GM13976 (cell line): ENCODE results near the gene SERPINE1.
"Not testable (repeated sequence)": the region's sequence is repeated elsewhere in the genome, so short reads cannot be mapped to it uniquely, and the experiment has no call there.

Experiments
- DNase-seq: peaks from one replicate; pipeline ENCODE4 v3.0.0; 2012; ENCODE audit warnings: low spot score
- CTCF ChIP-seq: IDR thresholded peaks from 2 replicates; pipeline ENCODE4 v1.5.1; 2012; ENCODE audit warnings: borderline replicate concordance, mild to moderate bottlenecking; ENCODE audit not compliant: insufficient read depth; ENCODE audit errors: extremely low read depth, missing control alignments, control extremely low read depth
- in situ Hi-C: fragments of 300-500 bp; cut with MboI; formaldehyde crosslinking; loops from one replicate; pipeline ENCODE4 v1.12.0; 2022; ENCODE audit warnings: low sequenced_read_pairs, mixed read lengths, inconsistent platforms; ENCODE audit not compliant: unreplicated experiment

SERPINE1 gene

DNA sequence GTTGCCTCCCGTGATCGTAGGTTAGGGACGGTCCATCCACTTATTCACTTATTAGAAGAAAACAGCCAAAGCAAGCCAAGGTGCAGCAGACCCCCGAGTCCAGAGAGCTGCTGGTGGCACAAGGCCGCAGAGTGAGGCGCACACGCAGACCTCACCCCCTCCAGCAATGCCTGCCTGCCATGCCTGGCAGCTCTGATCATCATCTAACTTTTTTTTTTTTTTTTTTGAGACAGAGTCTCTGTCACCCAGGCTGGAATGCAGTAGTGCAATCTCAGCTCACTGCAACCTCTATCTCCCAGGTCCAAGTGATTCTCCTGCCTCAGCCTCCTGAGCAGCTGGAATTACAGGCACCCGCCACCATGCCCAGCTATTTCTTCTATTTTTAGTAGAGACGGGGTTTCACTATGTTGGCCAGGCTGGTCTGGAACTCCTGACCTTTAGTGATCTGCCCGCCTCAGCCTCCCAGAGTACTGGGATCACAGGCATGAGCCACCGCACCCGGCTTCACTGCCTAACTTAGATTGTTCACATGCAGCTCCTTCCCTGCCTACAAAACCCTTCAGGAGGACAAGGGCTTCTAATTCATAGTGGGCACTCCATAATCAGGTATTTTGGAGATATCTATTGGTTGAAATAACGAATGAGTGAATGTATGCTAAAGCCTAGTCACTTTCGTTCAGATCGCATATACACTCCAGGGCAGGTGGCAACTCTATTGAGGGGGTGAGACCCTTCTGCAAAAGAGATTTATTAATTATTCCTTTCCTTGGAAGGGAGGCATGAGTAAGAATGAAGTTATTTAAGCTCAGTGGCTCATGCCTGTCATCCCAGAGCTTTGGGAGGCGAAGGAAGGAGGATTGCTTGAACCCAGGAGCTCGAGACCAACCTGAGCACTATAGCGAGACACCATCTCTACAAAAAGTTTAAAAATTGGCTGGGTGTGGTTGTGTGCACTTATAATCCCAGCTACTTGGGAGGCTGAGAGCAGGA is 25.8 kb upstream of the SERPINE1 start:
- in situ Hi-C loops, result no loop called here
- no peak for TF ChIP-seq CTCF
- no peak for DNase-seq

GRCh38 chr7:101102026-101102425 is 24.9 kb upstream of the SERPINE1 start:
- no peak for DNase-seq
- no peak for TF ChIP-seq CTCF
- in situ Hi-C loops, result no loop called here

- DNase-seq, in situ Hi-C loops: not testable (repeated sequence)
These were observed 23.2 kb upstream of the SERPINE1 start for GRCh38 chr7:101103701-101104100.

DNA sequence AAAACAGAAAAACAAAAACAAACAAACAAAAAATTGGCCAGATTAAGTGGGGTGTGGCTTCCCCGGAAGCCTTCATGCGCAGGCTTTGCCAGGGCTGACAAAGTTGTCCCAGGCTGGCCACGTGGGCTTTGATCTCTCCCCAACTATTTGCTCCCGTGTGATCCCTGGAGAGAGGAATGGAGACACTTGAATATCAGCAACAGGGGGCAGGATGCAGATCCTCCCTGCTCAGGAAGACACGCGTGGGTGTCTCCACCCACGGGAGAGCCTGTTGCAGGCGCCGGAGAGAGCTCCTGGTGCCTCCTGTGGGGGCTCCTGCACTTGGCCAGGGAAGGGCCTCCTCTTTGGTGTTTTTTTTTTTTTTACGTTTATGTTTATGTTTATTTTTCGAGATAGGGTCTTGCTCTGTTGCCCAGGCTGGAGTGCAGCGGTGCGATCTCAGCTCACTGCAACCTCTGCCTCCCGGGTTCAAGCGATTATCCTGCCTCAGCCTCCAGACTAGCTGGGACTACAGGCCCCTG is 22.7 kb upstream of the SERPINE1 start:
- TF ChIP-seq CTCF, result no peak
- in situ Hi-C loops, result no loop called here
- DNase-seq, result no peak

DNA sequence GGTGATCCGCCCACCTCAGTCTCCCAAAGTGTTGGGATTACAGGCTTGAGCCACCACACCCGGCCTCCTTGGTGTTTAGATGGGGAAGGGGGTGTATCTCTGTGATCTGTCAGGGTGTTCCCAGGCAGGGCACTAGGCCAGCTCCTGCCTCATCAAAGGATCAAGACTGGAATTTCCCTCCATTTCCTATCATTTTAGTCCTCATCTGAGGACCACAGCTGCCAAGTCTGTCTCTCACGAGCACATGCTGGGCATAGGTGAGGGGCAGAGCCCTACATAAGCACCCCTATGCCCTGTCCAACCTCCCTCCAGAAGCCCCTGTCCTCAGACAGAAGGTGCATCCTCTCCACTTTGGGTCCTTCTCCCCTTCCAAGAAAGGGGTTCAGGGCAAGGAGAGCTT is 22.1 kb upstream of the SERPINE1 start:
- TF ChIP-seq CTCF, result no peak
- in situ Hi-C loops, result no loop called here
- no peak for DNase-seq

DNA sequence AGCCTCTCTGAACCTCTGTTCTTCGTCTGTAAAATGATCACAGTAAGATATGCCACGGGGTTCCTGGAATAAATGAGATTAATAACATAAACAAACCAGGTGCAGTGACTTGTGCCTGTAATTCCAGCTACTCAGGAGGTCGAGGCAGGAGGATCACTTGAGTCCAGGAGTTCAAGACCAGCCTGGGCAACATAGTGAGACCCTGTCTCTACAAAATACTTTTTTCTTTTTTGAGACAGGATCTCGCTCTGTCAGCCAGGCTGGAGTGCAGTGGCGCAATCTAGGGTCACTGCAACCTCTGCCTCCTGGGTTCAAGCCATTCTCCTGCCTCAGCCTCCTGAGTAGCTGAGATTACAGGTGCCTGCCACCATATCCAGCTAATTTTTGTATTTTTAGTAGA is 21.7 kb upstream of the SERPINE1 start:
- in situ Hi-C loops, DNase-seq: not testable (repeated sequence)

DNA sequence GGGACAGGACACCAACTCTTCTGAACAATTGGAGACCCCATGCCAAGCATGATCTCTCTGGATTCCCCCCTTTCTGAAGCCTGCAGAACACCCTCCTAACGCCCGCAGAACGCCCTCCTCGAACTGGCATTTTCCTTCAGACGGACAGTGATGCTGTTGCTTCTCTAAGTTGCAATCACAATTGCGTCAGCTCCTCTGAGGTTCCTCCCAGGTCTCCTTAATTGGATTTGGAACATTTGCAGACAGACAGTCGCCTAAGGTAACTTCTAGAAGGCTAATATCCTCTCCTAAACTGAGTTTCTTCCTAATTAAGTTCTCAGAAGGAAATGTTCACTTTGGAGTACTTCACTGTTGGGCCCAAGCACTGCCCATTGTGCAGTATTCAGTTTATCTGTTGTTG is 20.5 kb upstream of the SERPINE1 start:
- TF ChIP-seq CTCF, result no peak
- in situ Hi-C loops, result no loop called here
- no peak for DNase-seq
